Liver (tissue), 9 donors: ENCODE results near the gene CDH13. TPM values are rescaled to one million over a fixed set of nuclear protein-coding genes. Genes with fewer than 3 reads are reported as not detected.

ENCODE experiments used
- DNase-seq: peaks from one replicate; pipeline ENCODE4 v3.0.0-alpha.2; 2017; ENCODE audit warnings: low spot score
- H3K27ac ChIP-seq, 2 donors: one replicate each; pipeline ENCODE4 v1.7.0; 2013; ENCODE audit warnings: inconsistent platforms in 2 of 2, low read length in 2 of 2, control low read depth in 1 of 2, low read depth in 1 of 2, mild to moderate bottlenecking in 1 of 2
- H3K27me3 ChIP-seq, 4 donors: one replicate each; pipeline versions ENCODE4 v1.6.1 to v1.7.0; 2013; ENCODE audit warnings: low read length in 3 of 4, inconsistent platforms in 1 of 4, mild to moderate bottlenecking in 1 of 4, moderate library complexity in 1 of 4; ENCODE audit not compliant: control insufficient read depth in 4 of 4, insufficient read depth in 4 of 4
- H3K36me3 ChIP-seq, 4 donors: one replicate each; pipeline versions ENCODE4 v1.6.1 to v1.7.0; 2013; ENCODE audit warnings: low read length in 3 of 4, mild to moderate bottlenecking in 3 of 4, low read depth in 1 of 4, moderate library complexity in 1 of 4; ENCODE audit not compliant: control insufficient read depth in 4 of 4, insufficient read depth in 3 of 4
- H3K4me1 ChIP-seq, 4 donors: one replicate each; pipeline versions ENCODE4 v1.6.1 to v1.7.0; 2013; ENCODE audit warnings: low read length in 3 of 4, mild to moderate bottlenecking in 3 of 4, moderate library complexity in 1 of 4; ENCODE audit not compliant: control insufficient read depth in 4 of 4, insufficient read depth in 4 of 4
- H3K4me3 ChIP-seq, 3 donors: one replicate each; pipeline versions ENCODE4 v1.6.1 to v1.7.0; 2013; ENCODE audit warnings: low read length in 3 of 3, control low read depth in 1 of 3, low read depth in 1 of 3, mild to moderate bottlenecking in 1 of 3
- H3K9ac ChIP-seq, 2 donors: one replicate each; pipeline ENCODE4 v1.7.0; 2013; ENCODE audit warnings: low read length in 2 of 2, mild to moderate bottlenecking in 2 of 2, moderate library complexity in 2 of 2, control low read depth in 1 of 2, low read depth in 1 of 2
- H3K9me3 ChIP-seq, 4 donors: one replicate each; pipeline versions ENCODE4 v1.6.1 to v1.7.0; 2013; ENCODE audit warnings: low read length in 3 of 4; ENCODE audit not compliant: control insufficient read depth in 4 of 4
- EGR1 ChIP-seq, 2 donors: IDR thresholded peaks; 2 replicates each; pipeline ENCODE4 v1.6.1; 2016 to 2018; ENCODE audit warnings: antibody characterized with exemption in 2 of 2, low read depth in 2 of 2
- FOXA1 ChIP-seq: IDR thresholded peaks from 2 replicates; pipeline ENCODE4 v1.6.1; 2016; ENCODE audit warnings: antibody characterized with exemption
- GABPA ChIP-seq, 2 donors: IDR thresholded peaks in 1 of 2; conservative IDR thresholded peaks in 1 of 2; 2 replicates each; pipeline ENCODE4 v1.6.1; 2016; ENCODE audit warnings: antibody characterized with exemption in 2 of 2, mild to moderate bottlenecking in 1 of 2, moderate library complexity in 1 of 2
- HNF4A ChIP-seq, 2 donors: conservative IDR thresholded peaks; 2 replicates each; pipeline ENCODE4 v1.6.1; 2016; ENCODE audit warnings: antibody characterized with exemption in 2 of 2, mild to moderate bottlenecking in 2 of 2
- JUND ChIP-seq, 2 donors: IDR thresholded peaks; 2 replicates each; pipeline ENCODE4 v1.6.1; 2016; ENCODE audit warnings: antibody characterized with exemption in 2 of 2
- NR2F2 ChIP-seq: IDR thresholded peaks from 2 replicates; pipeline ENCODE4 v1.6.1; 2016; ENCODE audit warnings: antibody characterized with exemption
- RAD21 ChIP-seq, 2 donors: IDR thresholded peaks; 2 replicates each; pipeline ENCODE4 v1.6.1; 2016; ENCODE audit warnings: antibody characterized with exemption in 2 of 2, mild to moderate bottlenecking in 2 of 2
- RXRA ChIP-seq, 2 donors: IDR thresholded peaks; 2 replicates each; pipeline ENCODE4 v1.6.1; 2017 to 2018; ENCODE audit warnings: antibody characterized with exemption in 2 of 2, mild to moderate bottlenecking in 1 of 2
- SP1 ChIP-seq: IDR thresholded peaks from 2 replicates; pipeline ENCODE4 v1.6.1; 2018; ENCODE audit warnings: antibody characterized with exemption, mild to moderate bottlenecking
- TAF1 ChIP-seq: conservative IDR thresholded peaks from 2 replicates; pipeline ENCODE4 v1.6.1; 2016; ENCODE audit warnings: antibody characterized with exemption, mild to moderate bottlenecking
- YY1 ChIP-seq: IDR thresholded peaks from 2 replicates; pipeline ENCODE4 v1.6.1; 2016; ENCODE audit warnings: antibody characterized with exemption, mild to moderate bottlenecking
- WGBS: extraction: QIAGEN DNeasy Blood & Tissue Kit; methylation state at CpG from one replicate; pipeline ENCODE4 v1.1.7; 2013; 5-methylcytosine and 5-hydroxymethylcytosine counted together
- polyA plus RNA-seq, 2 donors: library from polyadenylated mRNA; stranded (reverse) in 1 of 2; unstranded in 1 of 2; fragments of 200-250 nt in 1 of 2; fragments of >200 nt in 1 of 2; fragmentation: Nextera tagmentation in 1 of 2; extraction: Ambion mirVana in 1 of 2; gene quantifications; one replicate each; pipeline versions ENCODE4 v1.2.1 to v1.2.3, GENCODE V29; 2013 to 2015
- total RNA-seq, 2 donors: library from RNA; depleted of rRNA; stranded (reverse); fragments of >200 nt; gene quantifications; one replicate each; pipeline ENCODE4 v1.2.3, GENCODE V29; 2014
- TF ChIP-seq, protein P1 (sequence below): IDR thresholded peaks from 2 replicates; pipeline ENCODE4 v1.6.1; 2016; ENCODE audit warnings: antibody characterized with exemption, mild to moderate bottlenecking
- TF ChIP-seq, protein P2 (sequence below): IDR thresholded peaks from 2 replicates; pipeline ENCODE4 v1.6.1; 2016; ENCODE audit warnings: antibody characterized with exemption
- TF ChIP-seq, protein P3 (sequence below): IDR thresholded peaks from 2 replicates; pipeline ENCODE4 v1.6.1; 2016; ENCODE audit warnings: antibody characterized with exemption
- TF ChIP-seq, protein P4 (sequence below): fragments of 150-350 bp; IDR thresholded peaks from 2 replicates; pipeline ENCODE4 v1.5.1; 2017; ENCODE audit warnings: improper control_type of control experiment, low read depth, low read length; ENCODE audit not compliant: missing input control
- donor health status: healthy.
- donor health status: healthy.
- donor health status: healthy.
- donor health status: healthy.
- donor health status: healthy.

The CDH13 gene
- total and polyA plus RNA-seq, 4 donors: 0.21 to 1.5 (median 0.58) TPM

DNA sequence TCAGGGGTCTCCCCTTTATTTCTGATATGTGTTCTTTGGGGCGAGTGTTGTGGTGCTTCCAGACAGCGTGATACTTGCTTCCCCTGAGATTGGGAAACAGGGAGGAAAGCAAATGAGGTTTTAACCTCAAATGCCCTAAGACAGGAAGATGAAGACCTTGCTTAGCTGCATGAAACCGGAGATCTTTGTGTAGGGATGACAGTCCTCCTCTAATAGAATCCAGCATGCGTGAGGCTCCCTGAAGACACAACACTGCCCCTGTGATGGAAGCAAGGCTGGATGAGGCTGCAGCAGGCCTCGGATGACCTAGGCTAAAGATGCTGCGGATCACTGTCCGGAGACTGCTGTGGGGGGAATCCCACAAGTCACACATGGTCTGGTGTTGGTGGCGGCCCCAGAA, 491.0 kb downstream of the CDH13 start:
- H3K9me3 ChIP-seq: no peaks in the 10 kb centered on the region
- H3K9ac ChIP-seq: no peak overlapping the region
- peaks cover 0 to 9% (median 3%) of the 10 kb centered on the region in 4 donors for H3K27me3 ChIP-seq
- DNase-seq: no peak
- TF ChIP-seq TAF1 (no peak), JUND (IDR thresholded peaks at IDR 0.05) (no peak), FOXA1 (no peak), YY1 (no peak), RXRA (IDR thresholded peaks at IDR 0.05) (no peak), RAD21 (IDR thresholded peaks at IDR 0.05) (no peak), NR2F2 (no peak), GABPA (IDR thresholded peaks at IDR 0.05 in 1 of 2, conservative IDR thresholded peaks at IDR 0.05 in 1 of 2) (no peak), HNF4A (conservative IDR thresholded peaks at IDR 0.05) (no peak), EGR1 (IDR thresholded peaks at IDR 0.05; ENCODE audit: low read depth in 2 of 2) (no peak)
- TF ChIP-seq, protein P1, sequence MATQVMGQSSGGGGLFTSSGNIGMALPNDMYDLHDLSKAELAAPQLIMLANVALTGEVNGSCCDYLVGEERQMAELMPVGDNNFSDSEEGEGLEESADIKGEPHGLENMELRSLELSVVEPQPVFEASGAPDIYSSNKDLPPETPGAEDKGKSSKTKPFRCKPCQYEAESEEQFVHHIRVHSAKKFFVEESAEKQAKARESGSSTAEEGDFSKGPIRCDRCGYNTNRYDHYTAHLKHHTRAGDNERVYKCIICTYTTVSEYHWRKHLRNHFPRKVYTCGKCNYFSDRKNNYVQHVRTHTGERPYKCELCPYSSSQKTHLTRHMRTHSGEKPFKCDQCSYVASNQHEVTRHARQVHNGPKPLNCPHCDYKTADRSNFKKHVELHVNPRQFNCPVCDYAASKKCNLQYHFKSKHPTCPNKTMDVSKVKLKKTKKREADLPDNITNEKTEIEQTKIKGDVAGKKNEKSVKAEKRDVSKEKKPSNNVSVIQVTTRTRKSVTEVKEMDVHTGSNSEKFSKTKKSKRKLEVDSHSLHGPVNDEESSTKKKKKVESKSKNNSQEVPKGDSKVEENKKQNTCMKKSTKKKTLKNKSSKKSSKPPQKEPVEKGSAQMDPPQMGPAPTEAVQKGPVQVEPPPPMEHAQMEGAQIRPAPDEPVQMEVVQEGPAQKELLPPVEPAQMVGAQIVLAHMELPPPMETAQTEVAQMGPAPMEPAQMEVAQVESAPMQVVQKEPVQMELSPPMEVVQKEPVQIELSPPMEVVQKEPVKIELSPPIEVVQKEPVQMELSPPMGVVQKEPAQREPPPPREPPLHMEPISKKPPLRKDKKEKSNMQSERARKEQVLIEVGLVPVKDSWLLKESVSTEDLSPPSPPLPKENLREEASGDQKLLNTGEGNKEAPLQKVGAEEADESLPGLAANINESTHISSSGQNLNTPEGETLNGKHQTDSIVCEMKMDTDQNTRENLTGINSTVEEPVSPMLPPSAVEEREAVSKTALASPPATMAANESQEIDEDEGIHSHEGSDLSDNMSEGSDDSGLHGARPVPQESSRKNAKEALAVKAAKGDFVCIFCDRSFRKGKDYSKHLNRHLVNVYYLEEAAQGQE: no peak
- TF ChIP-seq, protein P2, sequence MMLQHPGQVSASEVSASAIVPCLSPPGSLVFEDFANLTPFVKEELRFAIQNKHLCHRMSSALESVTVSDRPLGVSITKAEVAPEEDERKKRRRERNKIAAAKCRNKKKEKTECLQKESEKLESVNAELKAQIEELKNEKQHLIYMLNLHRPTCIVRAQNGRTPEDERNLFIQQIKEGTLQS: no peak
- TF ChIP-seq, protein P3, sequence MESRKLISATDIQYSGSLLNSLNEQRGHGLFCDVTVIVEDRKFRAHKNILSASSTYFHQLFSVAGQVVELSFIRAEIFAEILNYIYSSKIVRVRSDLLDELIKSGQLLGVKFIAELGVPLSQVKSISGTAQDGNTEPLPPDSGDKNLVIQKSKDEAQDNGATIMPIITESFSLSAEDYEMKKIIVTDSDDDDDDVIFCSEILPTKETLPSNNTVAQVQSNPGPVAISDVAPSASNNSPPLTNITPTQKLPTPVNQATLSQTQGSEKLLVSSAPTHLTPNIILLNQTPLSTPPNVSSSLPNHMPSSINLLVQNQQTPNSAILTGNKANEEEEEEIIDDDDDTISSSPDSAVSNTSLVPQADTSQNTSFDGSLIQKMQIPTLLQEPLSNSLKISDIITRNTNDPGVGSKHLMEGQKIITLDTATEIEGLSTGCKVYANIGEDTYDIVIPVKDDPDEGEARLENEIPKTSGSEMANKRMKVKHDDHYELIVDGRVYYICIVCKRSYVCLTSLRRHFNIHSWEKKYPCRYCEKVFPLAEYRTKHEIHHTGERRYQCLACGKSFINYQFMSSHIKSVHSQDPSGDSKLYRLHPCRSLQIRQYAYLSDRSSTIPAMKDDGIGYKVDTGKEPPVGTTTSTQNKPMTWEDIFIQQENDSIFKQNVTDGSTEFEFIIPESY: no peak
- TF ChIP-seq, protein P4, sequence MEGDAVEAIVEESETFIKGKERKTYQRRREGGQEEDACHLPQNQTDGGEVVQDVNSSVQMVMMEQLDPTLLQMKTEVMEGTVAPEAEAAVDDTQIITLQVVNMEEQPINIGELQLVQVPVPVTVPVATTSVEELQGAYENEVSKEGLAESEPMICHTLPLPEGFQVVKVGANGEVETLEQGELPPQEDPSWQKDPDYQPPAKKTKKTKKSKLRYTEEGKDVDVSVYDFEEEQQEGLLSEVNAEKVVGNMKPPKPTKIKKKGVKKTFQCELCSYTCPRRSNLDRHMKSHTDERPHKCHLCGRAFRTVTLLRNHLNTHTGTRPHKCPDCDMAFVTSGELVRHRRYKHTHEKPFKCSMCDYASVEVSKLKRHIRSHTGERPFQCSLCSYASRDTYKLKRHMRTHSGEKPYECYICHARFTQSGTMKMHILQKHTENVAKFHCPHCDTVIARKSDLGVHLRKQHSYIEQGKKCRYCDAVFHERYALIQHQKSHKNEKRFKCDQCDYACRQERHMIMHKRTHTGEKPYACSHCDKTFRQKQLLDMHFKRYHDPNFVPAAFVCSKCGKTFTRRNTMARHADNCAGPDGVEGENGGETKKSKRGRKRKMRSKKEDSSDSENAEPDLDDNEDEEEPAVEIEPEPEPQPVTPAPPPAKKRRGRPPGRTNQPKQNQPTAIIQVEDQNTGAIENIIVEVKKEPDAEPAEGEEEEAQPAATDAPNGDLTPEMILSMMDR: no peak
- no peak overlapping the region for H3K4me3 ChIP-seq
- H3K4me1 ChIP-seq: no peaks in the 10 kb centered on the region
- no peaks in the 10 kb centered on the region for H3K36me3 ChIP-seq
- no peak overlapping the region for H3K27ac ChIP-seq
- WGBS: 84% methylated on average over 8 of the region's 8 CpGs

DNA sequence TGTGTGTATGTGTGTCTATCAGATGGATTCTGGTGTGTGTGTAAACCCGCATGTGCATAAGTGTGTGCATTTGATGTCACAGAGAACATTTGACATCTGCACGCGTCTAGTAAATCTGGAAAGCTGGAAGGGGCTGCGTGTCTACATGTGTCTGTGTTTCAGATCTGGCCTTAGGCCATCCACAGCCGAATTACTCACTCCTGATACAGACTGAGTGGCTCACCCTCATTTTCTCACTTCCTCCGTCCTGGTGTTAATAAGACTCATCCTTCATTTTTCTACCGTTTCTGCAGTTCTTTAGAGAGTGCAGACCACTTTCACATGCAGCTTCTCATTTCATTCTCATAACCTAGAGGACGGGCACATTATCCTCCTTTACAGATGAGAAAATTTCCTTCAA, 491.6 kb downstream of the CDH13 start:
- WGBS: 66% methylated on average over 8 of the region's 8 CpGs
- DNase-seq: no peak

More for the DNA sequence above, 491.6 kb downstream of the CDH13 start:
- no peak for TF ChIP-seq RAD21 (IDR thresholded peaks at IDR 0.05)
- no peak for TF ChIP-seq RXRA (IDR thresholded peaks at IDR 0.05)
- TF ChIP-seq NR2F2: no peak
- TF ChIP-seq SP1: no peak
- no peak for TF ChIP-seq GABPA (IDR thresholded peaks at IDR 0.05 in 1 of 2, conservative IDR thresholded peaks at IDR 0.05 in 1 of 2)
- Histone ChIP-seq H3K27ac (no peak overlapping the region), H3K4me1 (no peaks in the 10 kb centered on the region), H3K36me3 (no peaks in the 10 kb centered on the region), H3K9me3 (no peaks in the 10 kb centered on the region), H3K4me3 (no peak overlapping the region), H3K9ac (no peak overlapping the region), H3K27me3 (peaks cover 0 to 9% (median 3%) of the 10 kb centered on the region in 4 donors)
